Body of pancreas (tissue), 4 donors: Measurements from ENCODE around the gene GABRB2.

Experiments
- CTCF ChIP-seq, 7 experiments: fragments of 450-650 bp in 4 of 7; fragments of 200-600 bp in 3 of 7; sonication (generic) in 3 of 7; IDR thresholded peaks; one replicate each; pipeline ENCODE4 v1.5.1; 2016 to 2019; ENCODE audit warnings: antibody characterized with exemption in 7 of 7
- POLR2A ChIP-seq, 3 donors: fragments of 450-650 bp; IDR thresholded peaks; one replicate each; pipeline ENCODE4 v1.6.1; 2016; ENCODE audit warnings: antibody characterized with exemption in 3 of 3, mild to moderate bottlenecking in 2 of 3

- TF ChIP-seq POLR2A (IDR thresholded peaks at IDR 0.05) (no peak), CTCF (IDR thresholded peaks at IDR 0.05) (no peak)
Measured at GRCh38 chr5:161400583-161400982, 145.9 kb downstream of the GABRB2 start.
